Thyroid gland (tissue), 4 donors: Measurements from ENCODE around the gene ARHGEF16.

Experiments
- CTCF ChIP-seq, 6 experiments: fragments of 200-600 bp in 3 of 6; fragments of 450-650 bp in 3 of 6; sonication (generic) in 3 of 6; IDR thresholded peaks; one replicate each; pipeline ENCODE4 v1.5.1; 2016 to 2019; ENCODE audit warnings: antibody characterized with exemption in 6 of 6, mild to moderate bottlenecking in 2 of 6, inconsistent platforms in 1 of 6, moderate library complexity in 1 of 6
- POLR2A ChIP-seq, 2 donors: fragments of 450-650 bp; IDR thresholded peaks; one replicate each; pipeline ENCODE4 v1.6.1; 2017; ENCODE audit warnings: antibody characterized with exemption in 2 of 2, mild to moderate bottlenecking in 2 of 2, moderate library complexity in 1 of 2

DNA sequence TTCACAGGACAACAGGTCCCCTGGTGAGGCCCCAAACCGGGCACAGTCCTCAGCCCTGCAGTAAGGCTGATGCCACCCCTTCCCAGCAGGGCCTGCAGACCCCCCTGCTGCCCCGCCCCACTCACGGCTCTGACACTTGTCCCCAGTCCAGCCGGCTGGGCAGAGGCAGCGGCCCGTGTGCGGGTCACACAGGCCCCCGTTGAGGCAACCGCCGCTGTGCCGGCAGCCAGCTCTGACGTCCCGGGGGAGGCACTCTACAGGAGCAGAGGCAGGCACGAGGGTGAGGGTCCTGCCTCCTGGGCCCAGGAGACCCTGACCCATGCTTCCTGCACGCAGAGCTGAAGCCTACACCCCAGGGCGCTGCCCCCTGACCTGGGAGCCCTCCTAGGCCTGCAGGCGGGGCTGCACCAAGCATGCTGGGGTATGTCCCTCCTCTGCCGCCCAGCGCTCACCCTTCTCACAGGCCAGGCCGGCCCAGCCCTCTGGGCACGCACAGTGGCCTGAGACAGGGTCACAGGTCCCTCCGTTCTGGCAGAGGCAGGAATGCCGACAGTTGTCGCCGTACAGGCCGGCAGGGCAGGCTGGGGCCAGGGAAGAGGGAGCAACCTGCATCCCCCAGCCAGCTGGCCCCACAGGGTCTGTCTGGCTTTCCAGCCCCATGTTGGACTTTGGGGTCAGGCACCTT is 43.9 kb downstream of the ARHGEF16 start:
- TF ChIP-seq CTCF (IDR thresholded peaks at IDR 0.05) (no peak), POLR2A (IDR thresholded peaks at IDR 0.05) (no peak)
